ENCODE results near the gene ASXL3.

Gene ASXL3

DNA sequence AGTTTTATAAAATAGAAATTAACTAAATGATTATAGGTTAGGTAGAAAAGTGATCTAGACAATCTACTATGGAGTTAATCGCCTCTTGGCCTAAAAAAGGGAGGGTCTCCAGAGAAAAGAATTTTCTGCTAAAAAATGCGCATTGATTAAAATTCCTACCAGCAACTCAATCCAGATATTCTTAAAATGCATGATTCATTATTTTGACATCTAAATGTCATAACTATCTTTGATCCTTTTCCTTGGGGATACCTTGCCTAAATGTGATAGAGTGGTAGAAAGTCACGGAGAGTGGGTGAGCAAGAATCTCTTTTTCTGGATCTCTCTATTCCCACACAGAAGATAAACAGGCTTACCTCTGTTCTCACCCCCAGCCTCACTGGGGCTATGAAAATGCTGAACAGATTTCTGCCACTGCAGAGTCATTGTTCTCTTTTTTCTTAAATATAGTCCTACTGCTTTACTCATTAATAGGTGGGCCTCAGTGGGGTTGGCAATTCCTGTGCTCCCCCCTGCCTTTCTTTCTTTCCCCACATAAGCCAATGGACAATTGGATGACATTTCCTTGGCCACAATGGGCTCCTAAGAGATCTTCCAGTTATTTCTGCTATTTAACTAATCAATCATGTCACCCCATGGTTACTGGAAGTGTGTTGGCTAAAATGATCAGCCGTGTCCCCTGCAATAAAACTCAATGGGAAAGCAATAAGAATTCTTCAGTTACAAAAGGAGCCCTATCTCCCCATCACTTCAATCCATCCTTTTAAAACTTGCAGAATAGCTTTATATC, 5.8 kb upstream of the ASXL3 start:
- H3K4me2 ChIP-seq (ENCODE audit: low read length), result no peak overlapping the region
- TF ChIP-seq EZH2phosphoT487 (IDR thresholded peaks at IDR 0.05; ENCODE audit: borderline replicate concordance, low read length), result no peak
- TF ChIP-seq, protein P1, sequence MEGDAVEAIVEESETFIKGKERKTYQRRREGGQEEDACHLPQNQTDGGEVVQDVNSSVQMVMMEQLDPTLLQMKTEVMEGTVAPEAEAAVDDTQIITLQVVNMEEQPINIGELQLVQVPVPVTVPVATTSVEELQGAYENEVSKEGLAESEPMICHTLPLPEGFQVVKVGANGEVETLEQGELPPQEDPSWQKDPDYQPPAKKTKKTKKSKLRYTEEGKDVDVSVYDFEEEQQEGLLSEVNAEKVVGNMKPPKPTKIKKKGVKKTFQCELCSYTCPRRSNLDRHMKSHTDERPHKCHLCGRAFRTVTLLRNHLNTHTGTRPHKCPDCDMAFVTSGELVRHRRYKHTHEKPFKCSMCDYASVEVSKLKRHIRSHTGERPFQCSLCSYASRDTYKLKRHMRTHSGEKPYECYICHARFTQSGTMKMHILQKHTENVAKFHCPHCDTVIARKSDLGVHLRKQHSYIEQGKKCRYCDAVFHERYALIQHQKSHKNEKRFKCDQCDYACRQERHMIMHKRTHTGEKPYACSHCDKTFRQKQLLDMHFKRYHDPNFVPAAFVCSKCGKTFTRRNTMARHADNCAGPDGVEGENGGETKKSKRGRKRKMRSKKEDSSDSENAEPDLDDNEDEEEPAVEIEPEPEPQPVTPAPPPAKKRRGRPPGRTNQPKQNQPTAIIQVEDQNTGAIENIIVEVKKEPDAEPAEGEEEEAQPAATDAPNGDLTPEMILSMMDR (IDR thresholded peaks at IDR 0.05; ENCODE audit: low read depth, low read length, poor library complexity, severe bottlenecking), result no peak
- peaks cover 6% of the 10 kb centered on the region for H3K9me3 ChIP-seq (ENCODE audit: control insufficient read depth, insufficient read depth, low read length)
- no peaks in the 10 kb centered on the region for H3F3A ChIP-seq (ENCODE audit: control insufficient read depth, insufficient read depth)
- H3K79me2 ChIP-seq (ENCODE audit: control insufficient read depth, low read length), result no peaks in the 10 kb centered on the region
- H4K20me1 ChIP-seq (ENCODE audit: control insufficient read depth, insufficient read depth, low read depth, low read length), result no peaks in the 10 kb centered on the region
- no peak overlapping the region for H3K27ac ChIP-seq (ENCODE audit: low read depth, low read length)
- H3K27me3 ChIP-seq (ENCODE audit: control insufficient read depth, low read length), result no peaks in the 10 kb centered on the region
- no peaks in the 10 kb centered on the region for H3K36me3 ChIP-seq (ENCODE audit: control insufficient read depth, low read length)
- H3K9me2 ChIP-seq (replicated peaks; ENCODE audit: control insufficient read depth, low read length), result no peaks in the 10 kb centered on the region
- H3K4me1 ChIP-seq (ENCODE audit: control insufficient read depth, low read length), result peaks cover 15% of the 10 kb centered on the region
- H3K4me3 ChIP-seq (ENCODE audit: low read length), result no peak overlapping the region

DNA sequence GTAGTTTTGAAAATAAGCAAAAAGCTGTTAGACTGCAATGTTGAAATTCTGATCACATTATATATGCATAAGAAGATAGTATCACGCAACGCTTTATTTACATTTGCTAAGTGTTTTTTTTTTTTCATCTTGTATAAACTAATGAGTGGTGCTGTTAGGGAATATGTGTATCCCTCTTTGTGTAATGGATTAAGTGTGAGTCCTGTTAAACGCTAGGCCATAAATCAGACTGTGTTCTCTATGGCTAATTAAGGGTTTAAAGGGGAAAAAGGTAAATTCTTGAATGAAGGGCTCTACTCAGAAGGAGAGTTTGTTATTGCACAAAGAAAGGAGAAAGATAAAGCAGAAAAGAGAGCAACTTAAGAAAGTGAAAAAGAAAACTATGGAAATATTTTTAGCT, 4.8 kb upstream of the ASXL3 start:
- H3K9me3 ChIP-seq (ENCODE audit: control insufficient read depth, insufficient read depth, low read length), result peaks cover 4% of the 10 kb centered on the region; the same call in 1 of the 2 replicates
- no peaks in the 10 kb centered on the region for H3K9me2 ChIP-seq (replicated peaks; ENCODE audit: control insufficient read depth, low read length)
- no peaks in the 10 kb centered on the region for H3F3A ChIP-seq (ENCODE audit: control insufficient read depth, insufficient read depth)
- no peaks in the 10 kb centered on the region for H3K79me2 ChIP-seq (ENCODE audit: control insufficient read depth, low read length)
- peaks cover 22% of the 10 kb centered on the region for H3K4me1 ChIP-seq (ENCODE audit: control insufficient read depth, low read length)
- H3K36me3 ChIP-seq (ENCODE audit: control insufficient read depth, low read length), result no peaks in the 10 kb centered on the region
- TF ChIP-seq, protein P1 (IDR thresholded peaks at IDR 0.05; ENCODE audit: low read depth, low read length, poor library complexity, severe bottlenecking), result no peak
- TF ChIP-seq EZH2phosphoT487 (IDR thresholded peaks at IDR 0.05; ENCODE audit: borderline replicate concordance, low read length), result no peak
- no peak overlapping the region for H3K4me2 ChIP-seq (ENCODE audit: low read length)
- H3K4me3 ChIP-seq (ENCODE audit: low read length), result no peak overlapping the region
- no peaks in the 10 kb centered on the region for H3K27me3 ChIP-seq (ENCODE audit: control insufficient read depth, low read length)
- H3K27ac ChIP-seq (ENCODE audit: low read depth, low read length), result no peak overlapping the region
- H4K20me1 ChIP-seq (ENCODE audit: control insufficient read depth, insufficient read depth, low read depth, low read length), result no peaks in the 10 kb centered on the region

DNA sequence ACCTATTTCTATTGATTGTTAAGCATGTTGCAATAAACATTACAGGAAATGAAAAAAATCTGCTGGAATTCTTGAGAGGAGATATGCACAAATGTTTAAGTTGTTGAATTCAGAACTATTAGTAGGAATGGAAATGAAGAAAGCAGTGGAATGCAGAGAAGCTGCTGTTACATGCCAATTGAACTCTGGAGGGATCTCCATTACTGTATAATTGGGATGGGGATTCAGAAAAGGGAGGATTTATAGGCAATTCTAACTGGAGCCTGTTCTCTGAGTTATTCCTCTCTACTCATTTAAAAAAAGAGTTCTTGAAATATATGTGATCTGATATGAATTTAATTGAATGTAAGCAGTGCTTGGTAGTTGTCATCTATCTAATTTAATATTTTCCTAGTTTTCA, 2.6 kb upstream of the ASXL3 start:
- no peak overlapping the region for H3K4me2 ChIP-seq (ENCODE audit: low read length)

More for the DNA sequence above, 2.6 kb upstream of the ASXL3 start:
- Histone ChIP-seq H3K9me3 (ENCODE audit: control insufficient read depth, insufficient read depth, low read length) (peaks cover 9% of the 10 kb centered on the region; the same call in 1 of the 2 replicates), H3K36me3 (ENCODE audit: control insufficient read depth, low read length) (no peaks in the 10 kb centered on the region), H3F3A (ENCODE audit: control insufficient read depth, insufficient read depth) (no peaks in the 10 kb centered on the region), H3K27ac (ENCODE audit: low read depth, low read length) (no peak overlapping the region), H3K27me3 (ENCODE audit: control insufficient read depth, low read length) (no peaks in the 10 kb centered on the region), H3K4me3 (ENCODE audit: low read length) (no peak overlapping the region), H4K20me1 (ENCODE audit: control insufficient read depth, insufficient read depth, low read depth, low read length) (no peaks in the 10 kb centered on the region), H3K4me1 (ENCODE audit: control insufficient read depth, low read length) (peaks cover 22% of the 10 kb centered on the region), H3K9me2 (replicated peaks; ENCODE audit: control insufficient read depth, low read length) (no peaks in the 10 kb centered on the region), H3K79me2 (ENCODE audit: control insufficient read depth, low read length) (no peaks in the 10 kb centered on the region)
- TF ChIP-seq, protein P1 (IDR thresholded peaks at IDR 0.05; ENCODE audit: low read depth, low read length, poor library complexity, severe bottlenecking), result no peak
- no peak for TF ChIP-seq EZH2phosphoT487 (IDR thresholded peaks at IDR 0.05; ENCODE audit: borderline replicate concordance, low read length)

Measured in DOHH2 (cell line).